IMR-90 (cell line): Measurements from ENCODE around the gene IFI27L1. TPM values are rescaled to one million over a fixed set of nuclear protein-coding genes. Genes with fewer than 3 reads are reported as not detected.

Experiments used
- ATAC-seq: fragments of 200-7000 bp; cut with Tn5 transposase; 2 replicates; pipeline ENCODE4 v1.9.1; 2020; ENCODE audit warnings: low read depth, mild to moderate bottlenecking, moderate library complexity
- BruUV-seq: library from RNA; stranded (reverse); fragments of 400-500 nt; replicated peaks from 2 replicates; lab custom pipeline; 2021; lab: Mats Ljungman, UMichigan
- CTCF ChIA-PET: fragments of 300-600 bp; formaldehyde crosslinking; extraction: SDS; loops from one replicate; lab custom pipeline; 2021; ENCODE audit warnings: antibody characterized with exemption; lab: Yijun Ruan, JAX
- POLR2A ChIA-PET: fragments of 300-600 bp; sonication (Branson Sonifier 250); formaldehyde crosslinking; loops from one replicate; lab custom pipeline; 2022; ENCODE audit warnings: antibody characterized with exemption; ENCODE audit not compliant: unreplicated experiment; lab: Charles Lee
- DNase-seq: peaks from one replicate; pipeline ENCODE4 v3.0.0; 2013
- H2AFZ ChIP-seq: replicated peaks from 2 replicates; pipeline ENCODE3; 2013; ENCODE audit warnings: low read length, mild to moderate bottlenecking; ENCODE audit not compliant: poor library complexity
- H2AK5ac ChIP-seq: 2 replicates; pipeline ENCODE4 v1.6.1; 2013; ENCODE audit warnings: low read depth, low read length, inconsistent platforms
- H2AK9ac ChIP-seq: replicated peaks from 2 replicates; pipeline ENCODE3; 2013; ENCODE audit warnings: mild to moderate bottlenecking, low read depth, low read length, moderate library complexity; ENCODE audit not compliant: poor library complexity
- H2BK120ac ChIP-seq: 2 replicates; pipeline ENCODE4 v1.6.1; 2013; ENCODE audit warnings: low read depth, low read length, inconsistent platforms
- H2BK15ac ChIP-seq: 3 replicates; pipeline ENCODE4 v1.6.1; 2013; ENCODE audit warnings: low read depth, low read length, inconsistent platforms
- H2BK20ac ChIP-seq: 2 replicates; pipeline ENCODE4 v1.6.1; 2013; ENCODE audit warnings: low read depth, mild to moderate bottlenecking, inconsistent platforms, low read length, moderate library complexity
- H2BK5ac ChIP-seq: 2 replicates; pipeline ENCODE4 v1.6.1; 2013; ENCODE audit warnings: mild to moderate bottlenecking, low read depth, low read length, inconsistent platforms; ENCODE audit not compliant: poor library complexity, severe bottlenecking
- H3K14ac ChIP-seq: replicated peaks from 2 replicates; pipeline ENCODE4 v1.6.1; 2013; ENCODE audit warnings: low read depth, low read length, inconsistent platforms
- H3K18ac ChIP-seq: 2 replicates; pipeline ENCODE4 v1.6.1; 2013; ENCODE audit warnings: low read depth, low read length, control low read depth
- H3K23ac ChIP-seq: 2 replicates; pipeline ENCODE4 v1.6.1; 2013; ENCODE audit warnings: low read depth, low read length, inconsistent platforms
- H3K27ac ChIP-seq: 2 replicates; pipeline ENCODE4 v1.5.1; 2013; ENCODE audit warnings: mild to moderate bottlenecking, control low read depth, low read length; ENCODE audit not compliant: insufficient read depth
- H3K27me3 ChIP-seq: 2 replicates; pipeline ENCODE4 v1.6.1; 2013; ENCODE audit warnings: low read length; ENCODE audit not compliant: control insufficient read depth, insufficient read depth
- H3K36me3 ChIP-seq: 2 replicates; pipeline ENCODE4 v1.6.1; 2013; ENCODE audit warnings: low read length, mixed read lengths; ENCODE audit not compliant: control insufficient read depth, insufficient read depth
- H3K4ac ChIP-seq: 2 replicates; pipeline ENCODE4 v1.6.1; 2013; ENCODE audit warnings: low read depth, low read length, inconsistent platforms
- H3K4me1 ChIP-seq: 2 replicates; pipeline ENCODE4 v1.6.1; 2013; ENCODE audit warnings: low read length, mixed read lengths; ENCODE audit not compliant: control insufficient read depth, insufficient read depth
- H3K4me2 ChIP-seq: 2 replicates; pipeline ENCODE4 v1.6.1; 2013; ENCODE audit warnings: low read depth, mild to moderate bottlenecking, control low read depth, low read length, moderate library complexity
- H3K4me3 ChIP-seq: 2 replicates; pipeline ENCODE4 v1.5.1; 2013; ENCODE audit warnings: low read depth, mild to moderate bottlenecking, control low read depth, low read length, moderate library complexity; ENCODE audit not compliant: insufficient read depth
- H3K56ac ChIP-seq: 2 replicates; pipeline ENCODE4 v1.6.1; 2013; ENCODE audit warnings: low read length, inconsistent platforms; ENCODE audit not compliant: insufficient read depth; ENCODE audit errors: extremely low read depth
- H3K79me1 ChIP-seq, 2 experiments: 2 replicates each; pipeline ENCODE4 v1.6.1; 2013; ENCODE audit warnings: low read length in 2 of 2, inconsistent platforms in 1 of 2, low read depth in 1 of 2
- H3K9ac ChIP-seq: 2 replicates; pipeline ENCODE4 v1.6.1; 2013; ENCODE audit warnings: low read depth, low read length, control low read depth
- H3K9me1 ChIP-seq: 2 replicates; pipeline ENCODE4 v1.6.1; 2013; ENCODE audit warnings: low read length, inconsistent platforms; ENCODE audit not compliant: insufficient read depth
- H3K9me3 ChIP-seq: 2 replicates; pipeline ENCODE4 v1.6.1; 2013; ENCODE audit warnings: low read length; ENCODE audit not compliant: control insufficient read depth, insufficient read depth
- H4K20me1 ChIP-seq: 2 replicates; pipeline ENCODE4 v1.6.1; 2013; ENCODE audit warnings: low read length, inconsistent platforms; ENCODE audit not compliant: insufficient read depth
- H4K5ac ChIP-seq: 2 replicates; pipeline ENCODE4 v1.6.1; 2013; ENCODE audit warnings: mild to moderate bottlenecking, low read depth, low read length, control low read depth
- H4K8ac ChIP-seq, 2 experiments: 2 replicates each; pipeline ENCODE4 v1.6.1; 2013; ENCODE audit warnings: low read depth in 2 of 2, low read length in 2 of 2, control low read depth in 1 of 2, inconsistent platforms in 1 of 2
- H4K91ac ChIP-seq: 2 replicates; pipeline ENCODE4 v1.6.1; 2013; ENCODE audit warnings: low read depth, low read length, inconsistent platforms; ENCODE audit not compliant: insufficient read depth
- BHLHE40 ChIP-seq: fragments of 150-350 bp; IDR thresholded peaks from 2 replicates; pipeline ENCODE4 v1.6.1; 2016; ENCODE audit warnings: mild to moderate bottlenecking, low read depth, low read length
- CEBPB ChIP-seq: IDR thresholded peaks from 2 replicates; pipeline ENCODE4 v1.6.1; 2012; ENCODE audit warnings: low read depth, low read length, improper control_type of control experiment
- FOS ChIP-seq: fragments of 150-350 bp; IDR thresholded peaks from 2 replicates; pipeline ENCODE4 v1.6.1; 2016; ENCODE audit warnings: low read depth, low read length
- MAFK ChIP-seq: IDR thresholded peaks from 2 replicates; pipeline ENCODE4 v1.6.1; 2012; ENCODE audit warnings: low read depth, low read length, improper control_type of control experiment
- MAZ ChIP-seq: IDR thresholded peaks from 2 replicates; pipeline ENCODE4 v1.6.1; 2012; ENCODE audit warnings: low read depth, mild to moderate bottlenecking, low read length, improper control_type of control experiment, moderate library complexity, borderline replicate concordance
- MXI1 ChIP-seq: IDR thresholded peaks from 2 replicates; pipeline ENCODE4 v1.6.1; 2012; ENCODE audit warnings: low read depth, mild to moderate bottlenecking, low read length, moderate library complexity, borderline replicate concordance
- RAD21 ChIP-seq: IDR thresholded peaks from 2 replicates; pipeline ENCODE4 v1.6.1; 2012; ENCODE audit warnings: low read length, improper control_type of control experiment
- RCOR1 ChIP-seq: IDR thresholded peaks from 2 replicates; pipeline ENCODE4 v1.6.1; 2012; ENCODE audit warnings: mild to moderate bottlenecking, low read length, improper control_type of control experiment; ENCODE audit not compliant: insufficient replicate concordance
- SMC3 ChIP-seq: fragments of 150-350 bp; IDR thresholded peaks from 2 replicates; pipeline ENCODE4 v1.6.1; 2016; ENCODE audit warnings: low read depth, mild to moderate bottlenecking, antibody characterized with exemption, low read length, moderate library complexity
- WGBS, 2 experiments: methylation state at CpG; one replicate each; pipeline versions ENCODE4 v1.1.5 to v1.1.7; 2013; ENCODE audit warnings: missing lambda C conversion rate in 2 of 2; ENCODE audit not compliant: insufficient read length in 1 of 2; ENCODE audit errors: extremely low coverage in 2 of 2; 5-methylcytosine and 5-hydroxymethylcytosine counted together
- dilution Hi-C: fragments of 300-500 bp; cut with HindIII; formaldehyde crosslinking; loops from one replicate; pipeline ENCODE4 v1.14.3; 2018; ENCODE audit warnings: low sequenced_read_pairs; ENCODE audit not compliant: unreplicated experiment
- in situ Hi-C: fragments of 300-500 bp; cut with MboI; formaldehyde crosslinking; loops from 3 replicates; pipeline ENCODE4 v1.14.3; 2019; ENCODE audit warnings: low sequenced_read_pairs, inconsistent platforms, mixed read lengths
- intact Hi-C: fragments of 100-400 bp; cut with micrococcal nuclease; formaldehyde crosslinking; loops from 2 replicates; pipeline ENCODE4 v1.10.0; 2022
- polyA plus RNA-seq, 3 experiments: library from polyadenylated mRNA; depleted of rRNA; stranded (reverse); fragments of >200 nt; gene quantifications; 2 replicates each; pipeline ENCODE4 v1.2.3, GENCODE V29; 2012; ENCODE audit warnings: low replicate concordance in 1 of 3
- total RNA-seq: library from RNA; depleted of rRNA; stranded (reverse); fragments of >200 nt; gene quantifications from 2 replicates; pipeline ENCODE4 v1.2.3, GENCODE V29; 2012
- TF ChIP-seq, protein P1 (sequence below): fragments of 150-350 bp; IDR thresholded peaks from 2 replicates; pipeline ENCODE4 v1.6.1; 2016; ENCODE audit warnings: low read depth, mild to moderate bottlenecking, low read length, moderate library complexity, borderline replicate concordance
- TF ChIP-seq, protein P2 (sequence below): fragments of 150-350 bp; IDR thresholded peaks from 2 replicates; pipeline ENCODE4 v1.6.1; 2017; ENCODE audit warnings: mild to moderate bottlenecking, antibody characterized with exemption, low read length, low read depth
- TF ChIP-seq, protein P3 (sequence below): conservative IDR thresholded peaks from 2 replicates; pipeline ENCODE4 v1.5.1; 2012; ENCODE audit warnings: mild to moderate bottlenecking, low read depth, low read length, improper control_type of control experiment

The IFI27L1 gene
- total and polyA plus RNA-seq, 2 of the 4 experiments (the other 2 are of a cell fraction), result 13.3 to 24.3 TPM

DNA sequence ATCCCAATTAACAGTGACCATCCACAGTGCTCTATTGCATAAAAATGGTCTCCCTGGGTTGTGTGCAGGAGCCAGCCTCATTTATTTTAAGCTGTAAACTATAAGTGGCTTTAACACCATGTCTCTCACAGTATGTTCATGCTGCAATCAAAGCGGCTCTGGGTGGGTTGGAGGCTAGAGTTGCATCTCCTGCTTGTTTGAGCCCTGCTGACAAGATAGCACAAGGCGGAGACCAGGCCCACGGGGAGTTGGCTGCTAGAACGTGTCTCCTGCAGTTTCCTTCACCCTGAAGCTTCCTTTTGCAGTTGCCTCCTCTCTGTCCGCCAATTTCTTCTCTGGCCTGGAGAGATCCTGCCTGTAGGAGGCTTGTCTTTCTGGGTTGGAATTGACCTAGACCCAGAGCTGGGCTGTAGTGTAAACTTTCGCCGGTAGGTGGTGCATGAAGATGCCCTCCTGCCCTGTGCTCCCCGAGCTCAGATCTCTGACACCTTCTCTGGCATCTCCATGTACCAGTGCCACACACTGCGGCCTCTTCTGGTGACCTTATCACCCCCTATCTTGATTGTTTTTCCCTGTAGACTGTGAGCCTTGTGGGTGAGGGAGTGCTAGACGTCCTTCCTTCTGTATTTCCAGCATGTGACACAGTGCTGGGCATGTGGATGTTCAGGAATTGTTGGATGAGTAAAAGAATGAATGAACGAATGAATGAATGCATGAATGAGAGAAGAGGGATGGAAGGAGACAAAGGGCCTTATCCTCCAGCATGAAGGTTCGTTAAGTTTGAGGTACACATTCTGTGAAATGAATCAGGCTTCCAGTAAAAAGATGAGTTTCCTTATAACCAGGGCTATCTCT is 44.6 kb upstream of the IFI27L1 start (continued):
- TF ChIP-seq, protein P1, sequence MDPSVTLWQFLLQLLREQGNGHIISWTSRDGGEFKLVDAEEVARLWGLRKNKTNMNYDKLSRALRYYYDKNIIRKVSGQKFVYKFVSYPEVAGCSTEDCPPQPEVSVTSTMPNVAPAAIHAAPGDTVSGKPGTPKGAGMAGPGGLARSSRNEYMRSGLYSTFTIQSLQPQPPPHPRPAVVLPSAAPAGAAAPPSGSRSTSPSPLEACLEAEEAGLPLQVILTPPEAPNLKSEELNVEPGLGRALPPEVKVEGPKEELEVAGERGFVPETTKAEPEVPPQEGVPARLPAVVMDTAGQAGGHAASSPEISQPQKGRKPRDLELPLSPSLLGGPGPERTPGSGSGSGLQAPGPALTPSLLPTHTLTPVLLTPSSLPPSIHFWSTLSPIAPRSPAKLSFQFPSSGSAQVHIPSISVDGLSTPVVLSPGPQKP, result no peak
- peak; percentile 84 for TF ChIP-seq SMC3

DNA sequence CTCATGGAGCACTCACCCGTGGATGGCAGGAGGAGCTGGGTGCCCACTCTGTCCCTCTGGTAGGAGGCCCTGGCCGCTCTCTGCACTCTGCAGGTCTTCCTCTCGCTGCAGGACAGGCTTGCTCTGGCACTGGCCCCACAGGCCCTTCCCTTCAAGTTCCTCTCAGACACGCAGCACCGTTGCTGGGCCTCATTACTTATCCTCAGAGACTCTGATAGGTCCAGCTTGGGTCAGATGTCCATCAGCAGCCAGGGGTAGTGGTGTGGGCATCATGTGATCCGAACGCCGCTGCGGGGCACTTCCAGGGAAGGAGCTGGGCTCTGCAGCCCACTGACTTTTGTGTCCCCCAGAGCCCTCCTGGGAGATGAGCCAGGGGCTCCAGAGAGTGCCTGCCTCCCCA is 43.2 kb upstream of the IFI27L1 start:
- Histone ChIP-seq H3K27me3 (no peaks in the 10 kb centered on the region), H2BK120ac (no peak overlapping the region), H4K91ac (no peak overlapping the region), H3K4me3 (no peak overlapping the region), H3K9ac (no peak overlapping the region), H3K56ac (no peak overlapping the region), H3K9me3 (no peaks in the 10 kb centered on the region), H3K23ac (no peak overlapping the region), H3K18ac (no peak overlapping the region), H4K20me1 (no peaks in the 10 kb centered on the region; the same call in 1 of the 2 replicates), H3K36me3 (no peaks in the 10 kb centered on the region), H3K27ac (no peak overlapping the region), H4K5ac (no peak overlapping the region), H2AK5ac (no peak overlapping the region), H2AFZ (no peak overlapping the region), H2BK20ac (no peak overlapping the region), H2BK15ac (no peak overlapping the region), H2BK5ac (no peak overlapping the region), H3K4me2 (no peak overlapping the region), H4K8ac (no peak overlapping the region), H3K9me1 (no peaks in the 10 kb centered on the region), H3K14ac (no peak overlapping the region), H3K4ac (no peak overlapping the region), H3K4me1 (peaks cover 9% of the 10 kb centered on the region), H2AK9ac (no peak overlapping the region), H3K79me1 (no peaks in the 10 kb centered on the region; a peak in 1 of 4 replicates)
- dilution Hi-C loops (no loop called here), in situ Hi-C loops (loop anchor here (5.0 kb wide), 1 partner anchor 99 kb away; no protein-coding TSS in a partner anchor), intact Hi-C loops (no loop called here)
- TF ChIP-seq BHLHE40 (no peak), RCOR1 (no peak), FOS (no peak), MAZ (no peak), MAFK (no peak), MXI1 (no peak), CEBPB (no peak), RAD21 (no peak)
- TF ChIP-seq, protein P2, sequence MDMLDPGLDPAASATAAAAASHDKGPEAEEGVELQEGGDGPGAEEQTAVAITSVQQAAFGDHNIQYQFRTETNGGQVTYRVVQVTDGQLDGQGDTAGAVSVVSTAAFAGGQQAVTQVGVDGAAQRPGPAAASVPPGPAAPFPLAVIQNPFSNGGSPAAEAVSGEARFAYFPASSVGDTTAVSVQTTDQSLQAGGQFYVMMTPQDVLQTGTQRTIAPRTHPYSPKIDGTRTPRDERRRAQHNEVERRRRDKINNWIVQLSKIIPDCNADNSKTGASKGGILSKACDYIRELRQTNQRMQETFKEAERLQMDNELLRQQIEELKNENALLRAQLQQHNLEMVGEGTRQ, result no peak
- TF ChIP-seq, protein P3, sequence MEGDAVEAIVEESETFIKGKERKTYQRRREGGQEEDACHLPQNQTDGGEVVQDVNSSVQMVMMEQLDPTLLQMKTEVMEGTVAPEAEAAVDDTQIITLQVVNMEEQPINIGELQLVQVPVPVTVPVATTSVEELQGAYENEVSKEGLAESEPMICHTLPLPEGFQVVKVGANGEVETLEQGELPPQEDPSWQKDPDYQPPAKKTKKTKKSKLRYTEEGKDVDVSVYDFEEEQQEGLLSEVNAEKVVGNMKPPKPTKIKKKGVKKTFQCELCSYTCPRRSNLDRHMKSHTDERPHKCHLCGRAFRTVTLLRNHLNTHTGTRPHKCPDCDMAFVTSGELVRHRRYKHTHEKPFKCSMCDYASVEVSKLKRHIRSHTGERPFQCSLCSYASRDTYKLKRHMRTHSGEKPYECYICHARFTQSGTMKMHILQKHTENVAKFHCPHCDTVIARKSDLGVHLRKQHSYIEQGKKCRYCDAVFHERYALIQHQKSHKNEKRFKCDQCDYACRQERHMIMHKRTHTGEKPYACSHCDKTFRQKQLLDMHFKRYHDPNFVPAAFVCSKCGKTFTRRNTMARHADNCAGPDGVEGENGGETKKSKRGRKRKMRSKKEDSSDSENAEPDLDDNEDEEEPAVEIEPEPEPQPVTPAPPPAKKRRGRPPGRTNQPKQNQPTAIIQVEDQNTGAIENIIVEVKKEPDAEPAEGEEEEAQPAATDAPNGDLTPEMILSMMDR, result no peak
- ATAC-seq (no peak), DNase-seq (no peak)
- ChIA-PET POLR2A (no interaction called here), CTCF (interaction anchor here (2.8 kb wide), 1 partner anchor 95 kb away, joined by 13 read pairs; no protein-coding TSS in a partner anchor)
- WGBS, 2 experiments, result 95% methylated on average over 4 of the region's 9 CpGs; no CpG with 5 or more reads in 1 of the 2 experiments
- BruUV-seq, result no TSS peak
